Osteocyte (in vitro differentiated cells): ENCODE data around the gene RHOBTB3. TPM values are rescaled to one million over a fixed set of nuclear protein-coding genes. Genes with fewer than 3 reads are reported as not detected.

Experiments
- DNase-seq: peaks from one replicate; pipeline ENCODE4 v3.0.0; 2021; ENCODE audit warnings: mixed read lengths; ENCODE audit not compliant: unreplicated experiment; ENCODE audit errors: extremely low spot score
- H3K27ac Mint-ChIP-seq: one replicate; pipeline ENCODE4 v1.8.0; 2021; ENCODE audit warnings: mild to moderate bottlenecking, mixed read lengths; ENCODE audit not compliant: unreplicated experiment
- H3K27me3 Mint-ChIP-seq: one replicate; pipeline ENCODE4 v1.8.0; 2021; ENCODE audit warnings: mixed read lengths; ENCODE audit not compliant: unreplicated experiment
- H3K36me3 Mint-ChIP-seq: one replicate; pipeline ENCODE4 v1.8.0; 2021; ENCODE audit warnings: mixed read lengths; ENCODE audit not compliant: unreplicated experiment
- H3K4me1 Mint-ChIP-seq: one replicate; pipeline ENCODE4 v1.8.0; 2021; ENCODE audit warnings: mixed read lengths; ENCODE audit not compliant: unreplicated experiment
- H3K4me3 Mint-ChIP-seq: one replicate; pipeline ENCODE4 v1.8.0; 2021; ENCODE audit warnings: mild to moderate bottlenecking, moderate library complexity, mixed read lengths; ENCODE audit not compliant: unreplicated experiment
- H3K9me3 Mint-ChIP-seq: one replicate; pipeline ENCODE4 v1.8.0; 2021; ENCODE audit warnings: mixed read lengths; ENCODE audit not compliant: unreplicated experiment
- CTCF ChIP-seq: fragments of 200-600 bp; sonication (generic); IDR thresholded peaks from 2 replicates; pipeline ENCODE4 v1.5.0; 2021; ENCODE audit warnings: antibody characterized with exemption, mild to moderate bottlenecking, moderate library complexity
- total RNA-seq: library from RNA; stranded (reverse); gene quantifications from 2 replicates; pipeline ENCODE4 v1.2.1, GENCODE V29; 2021

RHOBTB3 gene
- total RNA-seq, 1 donor from 2014 or later = 190 TPM

- peaks cover 37% of the 10 kb centered on the region for H3K4me1 Mint-ChIP-seq
- H3K9me3 Mint-ChIP-seq = no peaks in the 10 kb centered on the region
- H3K4me3 Mint-ChIP-seq = no peak overlapping the region
- TF ChIP-seq CTCF = no peak
- no peak for DNase-seq
- no peak overlapping the region for H3K27ac Mint-ChIP-seq
- H3K36me3 Mint-ChIP-seq = peaks cover 70% of the 10 kb centered on the region
- H3K27me3 Mint-ChIP-seq = no peaks in the 10 kb centered on the region
Observed at GRCh38 chr5:95738072-95738471, 6.9 kb downstream of the RHOBTB3 start.

DNA sequence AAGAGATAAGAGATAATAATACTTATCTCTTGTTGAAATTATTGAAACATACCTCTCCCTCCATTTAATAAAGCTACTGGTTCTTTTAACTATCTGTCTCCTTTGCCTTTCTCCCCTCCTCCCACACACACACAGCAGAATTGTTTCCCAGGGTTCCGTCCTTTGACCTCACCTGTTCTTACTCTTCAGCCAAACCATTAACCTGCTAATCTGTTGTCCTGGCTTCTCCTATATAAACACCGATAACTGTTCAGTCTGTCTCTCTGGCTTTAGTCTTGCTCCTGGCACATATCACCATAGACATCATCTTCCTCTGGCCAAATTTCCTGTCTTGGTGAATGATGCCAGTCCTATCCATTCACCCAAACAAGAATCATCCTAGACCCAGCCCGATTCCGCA, 7.7 kb downstream of the RHOBTB3 start:
- H3K36me3 Mint-ChIP-seq = peaks cover 67% of the 10 kb centered on the region
- no peaks in the 10 kb centered on the region for H3K9me3 Mint-ChIP-seq
- TF ChIP-seq CTCF = no peak
- no peak overlapping the region for H3K27ac Mint-ChIP-seq
- no peaks in the 10 kb centered on the region for H3K27me3 Mint-ChIP-seq
- peaks cover 30% of the 10 kb centered on the region for H3K4me1 Mint-ChIP-seq
- DNase-seq = no peak
- H3K4me3 Mint-ChIP-seq = no peak overlapping the region

DNA sequence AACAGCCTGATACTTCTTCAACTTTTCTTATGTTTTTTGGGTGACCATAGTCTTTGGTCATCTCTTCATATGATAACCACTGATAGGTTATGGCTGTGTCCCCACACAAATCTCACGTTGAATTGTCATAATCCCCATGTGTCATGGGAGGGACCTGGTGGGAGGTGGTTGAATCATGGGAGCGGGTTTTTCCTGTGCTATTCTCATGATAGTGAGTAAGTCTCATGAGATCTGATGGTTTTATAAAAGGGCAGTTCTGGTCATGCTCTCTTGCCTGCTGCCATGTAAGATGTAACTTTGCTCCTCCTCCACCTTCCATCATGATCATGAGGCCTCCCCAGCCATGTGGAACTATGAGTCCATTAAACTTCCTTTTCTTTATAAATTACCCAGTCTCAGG, 8.7 kb downstream of the RHOBTB3 start:
- no peak overlapping the region for H3K27ac Mint-ChIP-seq
- peaks cover 68% of the 10 kb centered on the region for H3K36me3 Mint-ChIP-seq
- H3K4me3 Mint-ChIP-seq = no peak overlapping the region
- no peaks in the 10 kb centered on the region for H3K27me3 Mint-ChIP-seq
- no peaks in the 10 kb centered on the region for H3K9me3 Mint-ChIP-seq
- no peak for TF ChIP-seq CTCF
- DNase-seq = no peak
- peaks cover 20% of the 10 kb centered on the region for H3K4me1 Mint-ChIP-seq

GRCh38 chr5:95741458-95741857, 10.3 kb downstream of the RHOBTB3 start:
- Mint-ChIP-seq H3K27ac (no peak overlapping the region), H3K27me3 (no peaks in the 10 kb centered on the region), H3K4me1 (peaks cover 10% of the 10 kb centered on the region), H3K4me3 (no peak overlapping the region), H3K9me3 (no peaks in the 10 kb centered on the region), H3K36me3 (peaks cover 67% of the 10 kb centered on the region)
- TF ChIP-seq CTCF = no peak
- no peak for DNase-seq

- Mint-ChIP-seq H3K27ac (no peak overlapping the region), H3K36me3 (peaks cover 65% of the 10 kb centered on the region), H3K4me3 (no peak overlapping the region), H3K9me3 (no peaks in the 10 kb centered on the region), H3K27me3 (no peaks in the 10 kb centered on the region), H3K4me1 (peaks cover 10% of the 10 kb centered on the region)
- TF ChIP-seq CTCF = no peak
- DNase-seq = no peak
Observed at GRCh38 chr5:95743232-95743631, 12.1 kb downstream of the RHOBTB3 start.
